Calu3 (cell line): Measurements from ENCODE around the gene PLXNA2. TPM values are rescaled to one million over a fixed set of nuclear protein-coding genes. Genes with fewer than 3 reads are reported as not detected.

Experiments
- BruUV-seq: library from RNA; stranded (reverse); fragments of 400-500 nt; replicated peaks from 2 replicates; lab custom pipeline; 2021; lab: Mats Ljungman, UMichigan
- CTCF ChIA-PET: fragments of 300-600 bp; sonication (Branson Sonifier 250); formaldehyde crosslinking; loops from one replicate; lab custom pipeline; 2022; ENCODE audit warnings: antibody characterized with exemption; lab: Charles Lee
- DNase-seq: peaks from one replicate; pipeline ENCODE4 v3.0.0; 2022
- H3K27ac Mint-ChIP-seq: one replicate; pipeline ENCODE4 v1.8.0; 2022; ENCODE audit warnings: mixed read lengths; ENCODE audit not compliant: unreplicated experiment
- H3K27me3 Mint-ChIP-seq: one replicate; pipeline ENCODE4 v1.8.0; 2022; ENCODE audit warnings: mixed read lengths; ENCODE audit not compliant: unreplicated experiment
- H3K36me3 Mint-ChIP-seq: one replicate; pipeline ENCODE4 v1.8.0; 2022; ENCODE audit warnings: mild to moderate bottlenecking, moderate library complexity, mixed read lengths; ENCODE audit not compliant: insufficient read depth, unreplicated experiment
- H3K4me1 Mint-ChIP-seq: one replicate; pipeline ENCODE4 v1.8.0; 2022; ENCODE audit warnings: mild to moderate bottlenecking, low read depth, mixed read lengths; ENCODE audit not compliant: unreplicated experiment
- H3K4me3 Mint-ChIP-seq: one replicate; pipeline ENCODE4 v1.8.0; 2022; ENCODE audit warnings: mild to moderate bottlenecking, low read depth, moderate library complexity, mixed read lengths; ENCODE audit not compliant: unreplicated experiment
- H3K9me3 Mint-ChIP-seq: one replicate; pipeline ENCODE4 v1.8.0; 2022; ENCODE audit warnings: low read depth, mixed read lengths; ENCODE audit not compliant: unreplicated experiment
- intact Hi-C: fragments of 100-400 bp; cut with micrococcal nuclease; formaldehyde crosslinking; loops from one replicate; pipeline ENCODE4 v1.10.0; 2022; ENCODE audit not compliant: unreplicated experiment
- total RNA-seq: library from RNA; stranded (reverse); gene quantifications from 2 replicates; pipeline ENCODE4 v1.2.3, GENCODE V29; 2022
- TF ChIP-seq, protein P1 (sequence below): fragments of 200-600 bp; IDR thresholded peaks from one replicate; pipeline ENCODE4 v1.8.0; 2022; ENCODE audit warnings: antibody characterized with exemption; ENCODE audit not compliant: unreplicated experiment

PLXNA2 gene
- total RNA-seq, 1 experiment from 2014 or later, result 16.2 TPM

DNA sequence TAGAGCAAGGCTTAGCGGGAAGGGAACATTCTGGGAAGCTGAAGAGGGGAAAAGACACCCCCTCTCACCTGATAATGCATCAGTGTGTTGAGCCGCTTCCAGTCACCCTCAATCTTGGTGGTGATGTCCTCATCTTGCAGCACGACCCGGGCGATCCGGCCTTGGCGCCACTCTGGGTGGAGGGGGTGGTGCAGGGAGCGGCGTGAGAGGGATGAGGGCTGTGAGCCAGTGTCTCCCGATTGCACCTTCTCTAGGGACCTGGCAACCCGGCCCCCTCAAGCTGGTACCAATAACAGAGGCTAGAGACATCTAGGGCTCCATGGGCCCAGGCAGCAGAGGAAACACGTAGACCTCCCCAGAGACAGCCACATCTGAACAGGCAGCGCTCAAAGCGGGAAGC, 205.9 kb downstream of the PLXNA2 start:
- Mint-ChIP-seq H3K4me3 (no peak overlapping the region), H3K36me3 (no peaks in the 10 kb centered on the region), H3K27me3 (no peaks in the 10 kb centered on the region), H3K4me1 (no peaks in the 10 kb centered on the region), H3K9me3 (no peaks in the 10 kb centered on the region), H3K27ac (no peak overlapping the region)
- CTCF ChIA-PET, result no interaction called here
- intact Hi-C loops, result no loop called here
- no TSS peak for BruUV-seq
- TF ChIP-seq, protein P1, sequence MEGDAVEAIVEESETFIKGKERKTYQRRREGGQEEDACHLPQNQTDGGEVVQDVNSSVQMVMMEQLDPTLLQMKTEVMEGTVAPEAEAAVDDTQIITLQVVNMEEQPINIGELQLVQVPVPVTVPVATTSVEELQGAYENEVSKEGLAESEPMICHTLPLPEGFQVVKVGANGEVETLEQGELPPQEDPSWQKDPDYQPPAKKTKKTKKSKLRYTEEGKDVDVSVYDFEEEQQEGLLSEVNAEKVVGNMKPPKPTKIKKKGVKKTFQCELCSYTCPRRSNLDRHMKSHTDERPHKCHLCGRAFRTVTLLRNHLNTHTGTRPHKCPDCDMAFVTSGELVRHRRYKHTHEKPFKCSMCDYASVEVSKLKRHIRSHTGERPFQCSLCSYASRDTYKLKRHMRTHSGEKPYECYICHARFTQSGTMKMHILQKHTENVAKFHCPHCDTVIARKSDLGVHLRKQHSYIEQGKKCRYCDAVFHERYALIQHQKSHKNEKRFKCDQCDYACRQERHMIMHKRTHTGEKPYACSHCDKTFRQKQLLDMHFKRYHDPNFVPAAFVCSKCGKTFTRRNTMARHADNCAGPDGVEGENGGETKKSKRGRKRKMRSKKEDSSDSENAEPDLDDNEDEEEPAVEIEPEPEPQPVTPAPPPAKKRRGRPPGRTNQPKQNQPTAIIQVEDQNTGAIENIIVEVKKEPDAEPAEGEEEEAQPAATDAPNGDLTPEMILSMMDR, result no peak
- DNase-seq, result no peak

- H3K27me3 Mint-ChIP-seq, result no peaks in the 10 kb centered on the region
- no peak overlapping the region for H3K4me3 Mint-ChIP-seq
- TF ChIP-seq, protein P1, result no peak
- CTCF ChIA-PET, result interaction anchor here (0.9 kb wide), 1 partner anchor 208 kb away, joined by 6 read pairs; no protein-coding TSS in a partner anchor
- no peaks in the 10 kb centered on the region for H3K36me3 Mint-ChIP-seq
- H3K27ac Mint-ChIP-seq, result no peak overlapping the region
- no peak for DNase-seq
- no peaks in the 10 kb centered on the region for H3K4me1 Mint-ChIP-seq
- no TSS peak for BruUV-seq
- intact Hi-C loops, result loop anchor here (1.0 kb wide), 1 partner anchor 208 kb away; no protein-coding TSS in a partner anchor
- no peaks in the 10 kb centered on the region for H3K9me3 Mint-ChIP-seq
Observed at GRCh38 chr1:208036918-208037766, 207.0 kb downstream of the PLXNA2 start.

DNA sequence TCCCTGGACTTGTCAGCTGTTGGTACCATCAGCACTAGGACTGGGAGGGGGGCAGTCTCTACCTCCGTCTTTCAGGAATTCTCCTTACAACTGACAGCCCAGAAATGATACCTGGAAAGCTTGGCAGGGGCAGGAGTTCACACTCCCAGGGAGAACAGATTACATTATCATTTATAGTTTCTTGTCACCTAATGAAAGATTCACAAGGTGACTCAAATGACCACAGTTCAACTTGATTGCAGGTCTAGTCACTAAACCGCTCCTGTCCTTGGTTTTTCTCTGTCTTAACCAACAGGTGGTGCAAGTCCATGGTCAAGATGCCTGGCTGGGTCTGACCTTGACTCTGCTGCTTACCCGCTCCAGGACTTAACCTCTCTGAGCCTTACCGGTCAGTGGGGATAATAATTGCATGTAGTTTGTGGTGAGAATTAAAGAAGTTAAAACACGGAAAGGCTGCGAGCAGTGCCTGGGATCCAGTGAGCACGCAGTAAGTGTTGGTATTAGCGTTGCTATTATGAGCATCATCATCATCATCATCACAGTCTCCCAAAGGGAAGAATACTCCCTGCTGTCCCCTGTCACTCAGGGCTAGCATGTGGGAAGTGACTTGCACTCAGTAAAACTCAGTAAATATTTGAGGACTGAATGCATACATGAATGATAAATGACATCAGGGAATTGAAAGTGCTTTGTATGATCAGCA, 207.9 kb downstream of the PLXNA2 start:
- no peaks in the 10 kb centered on the region for H3K36me3 Mint-ChIP-seq
- no peaks in the 10 kb centered on the region for H3K9me3 Mint-ChIP-seq
- TF ChIP-seq, protein P1, result peak; percentile 46
- no peak overlapping the region for H3K4me3 Mint-ChIP-seq
- no TSS peak for BruUV-seq
- no peaks in the 10 kb centered on the region for H3K4me1 Mint-ChIP-seq
- intact Hi-C loops, result loop anchor here (1.0 kb wide), 1 partner anchor 209 kb away; no protein-coding TSS in a partner anchor
- no peak overlapping the region for H3K27ac Mint-ChIP-seq
- peak; percentile 25 for DNase-seq
- H3K27me3 Mint-ChIP-seq, result no peaks in the 10 kb centered on the region
- CTCF ChIA-PET, result interaction anchor here (0.9 to 1.3 kb wide), 2 partner anchors 209 to 216 kb away, joined by 3 to 6 read pairs; partner anchors contain the start of gene PLXNA2

DNA sequence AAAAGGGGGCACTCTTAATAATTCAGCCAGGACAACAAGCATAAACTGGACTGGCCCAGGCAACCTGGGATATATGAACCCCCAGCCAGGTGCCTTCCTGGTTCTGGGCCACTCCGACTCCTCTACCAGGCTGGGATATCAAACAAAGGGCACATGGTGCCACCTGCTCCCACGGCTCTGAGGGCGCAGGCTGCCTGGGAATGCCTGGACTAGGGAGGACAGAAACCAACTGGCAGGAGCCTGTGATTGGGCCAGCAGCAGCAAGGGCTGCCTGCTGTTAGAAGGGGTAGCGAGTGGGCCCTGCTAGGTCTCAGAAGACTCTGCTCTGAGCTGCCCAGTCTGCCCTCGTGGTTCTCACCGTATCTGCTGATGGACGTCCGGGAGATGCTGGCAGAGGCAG, 210.0 kb downstream of the PLXNA2 start:
- CTCF ChIA-PET, result no interaction called here
- no peak overlapping the region for H3K4me3 Mint-ChIP-seq
- no peaks in the 10 kb centered on the region for H3K36me3 Mint-ChIP-seq

More for the DNA sequence above, 210.0 kb downstream of the PLXNA2 start:
- DNase-seq, result no peak
- Mint-ChIP-seq H3K9me3 (no peaks in the 10 kb centered on the region), H3K27me3 (no peaks in the 10 kb centered on the region), H3K4me1 (no peaks in the 10 kb centered on the region), H3K27ac (no peak overlapping the region)
- BruUV-seq, result no TSS peak
- intact Hi-C loops, result no loop called here
- TF ChIP-seq, protein P1, result no peak
